ENCODE results near the gene FUOM. TPM values are rescaled to one million over a fixed set of nuclear protein-coding genes. Genes with fewer than 3 reads are reported as not detected.
A peak's percentile ranks its signal among the peaks of the same experiment; 100 is the strongest.

The FUOM gene
- polyA plus RNA-seq, 3 donors = 29.8 to 56.8 (median 39.0) TPM

DNA sequence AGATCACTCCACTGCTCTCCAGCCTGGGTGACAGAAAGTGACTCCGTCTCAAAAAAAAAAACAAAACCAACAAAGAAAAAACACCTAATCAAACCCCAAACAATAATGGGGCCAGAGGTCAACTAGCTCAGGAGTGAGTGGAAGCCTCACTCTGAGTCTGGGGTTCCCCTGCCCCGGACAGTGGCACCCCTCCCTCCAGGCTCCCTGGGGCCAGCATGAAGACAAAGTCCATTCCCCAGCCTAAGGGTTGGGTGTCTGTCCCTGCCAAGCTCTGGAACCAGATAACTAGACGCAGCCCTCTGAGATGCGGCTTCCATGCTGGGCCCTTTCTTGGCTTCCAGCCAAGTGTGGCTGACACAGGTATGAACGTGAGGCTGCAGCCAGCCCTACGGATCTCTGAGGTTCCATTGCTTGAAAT is 1.7 kb upstream of the FUOM start:
- DNase-seq = no peak
- Histone ChIP-seq H3K9me3 (replicated peaks in 1 of 2; ENCODE audit: control insufficient read depth in 1 of 2, insufficient read depth in 1 of 2, low read length in 2 of 2) (no peaks in the 10 kb centered on the region), H3K27ac (ENCODE audit: low read depth in 1 of 2, low read length in 2 of 2) (no peak overlapping the region), H3K4me2 (replicated peaks; ENCODE audit: extremely low read depth, low read length, poor library complexity, severe bottlenecking) (no peak overlapping the region), H3K9ac (ENCODE audit: insufficient read depth, low read length, poor library complexity, severe bottlenecking) (no peak overlapping the region), H3K27me3 (ENCODE audit: control insufficient read depth in 2 of 2, insufficient read depth in 2 of 2, low read length in 2 of 2) (no peaks in the 10 kb centered on the region), H2AFZ (ENCODE audit: insufficient read depth, low read depth, low read length, poor library complexity, severe bottlenecking) (no peak overlapping the region), H4K20me1 (ENCODE audit: insufficient read depth, low read length) (peaks cover 18% of the 10 kb centered on the region), H3K4me3 (replicated peaks in 1 of 3; ENCODE audit: low read depth in 2 of 3, low read length in 3 of 3) (no peak overlapping the region), H3K36me3 (replicated peaks in 1 of 2; ENCODE audit: control insufficient read depth in 1 of 2, insufficient read depth in 2 of 2, low read length in 2 of 2) (peaks cover 22 to 37% of the 10 kb centered on the region in 2 donors), H3K4me1 (ENCODE audit: control insufficient read depth in 1 of 2, insufficient read depth in 2 of 2, low read length in 2 of 2) (peaks cover 11 to 20% of the 10 kb centered on the region in 2 donors), H3K79me2 (ENCODE audit: insufficient read depth, low read length) (peaks cover 3% of the 10 kb centered on the region)
- Mint-ChIP-seq H3K4me3 (no peak overlapping the region), H3K27ac (peak overlapping the region in 1 of 7 donors; percentile 56), H3K4me1 (peaks cover 12% of the 10 kb centered on the region), H3K36me3 (peaks cover 25 to 33% of the 10 kb centered on the region in 2 donors), H3K27me3 (ENCODE audit: low read depth in 3 of 3) (peaks cover 0 to 6% (median 2%) of the 10 kb centered on the region in 3 donors), H3K9me3 (peaks cover 0 to 1% (median 0%) of the 10 kb centered on the region in 7 donors)
- WGBS (ENCODE audit: insufficient coverage) = 65% methylated on average over 6 of the region's 6 CpGs
- intact Hi-C loops (cut with micrococcal nuclease) = no loop called here
- TF ChIP-seq, protein P1, sequence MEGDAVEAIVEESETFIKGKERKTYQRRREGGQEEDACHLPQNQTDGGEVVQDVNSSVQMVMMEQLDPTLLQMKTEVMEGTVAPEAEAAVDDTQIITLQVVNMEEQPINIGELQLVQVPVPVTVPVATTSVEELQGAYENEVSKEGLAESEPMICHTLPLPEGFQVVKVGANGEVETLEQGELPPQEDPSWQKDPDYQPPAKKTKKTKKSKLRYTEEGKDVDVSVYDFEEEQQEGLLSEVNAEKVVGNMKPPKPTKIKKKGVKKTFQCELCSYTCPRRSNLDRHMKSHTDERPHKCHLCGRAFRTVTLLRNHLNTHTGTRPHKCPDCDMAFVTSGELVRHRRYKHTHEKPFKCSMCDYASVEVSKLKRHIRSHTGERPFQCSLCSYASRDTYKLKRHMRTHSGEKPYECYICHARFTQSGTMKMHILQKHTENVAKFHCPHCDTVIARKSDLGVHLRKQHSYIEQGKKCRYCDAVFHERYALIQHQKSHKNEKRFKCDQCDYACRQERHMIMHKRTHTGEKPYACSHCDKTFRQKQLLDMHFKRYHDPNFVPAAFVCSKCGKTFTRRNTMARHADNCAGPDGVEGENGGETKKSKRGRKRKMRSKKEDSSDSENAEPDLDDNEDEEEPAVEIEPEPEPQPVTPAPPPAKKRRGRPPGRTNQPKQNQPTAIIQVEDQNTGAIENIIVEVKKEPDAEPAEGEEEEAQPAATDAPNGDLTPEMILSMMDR (IDR thresholded peaks at IDR 0.05) = no peak

DNA sequence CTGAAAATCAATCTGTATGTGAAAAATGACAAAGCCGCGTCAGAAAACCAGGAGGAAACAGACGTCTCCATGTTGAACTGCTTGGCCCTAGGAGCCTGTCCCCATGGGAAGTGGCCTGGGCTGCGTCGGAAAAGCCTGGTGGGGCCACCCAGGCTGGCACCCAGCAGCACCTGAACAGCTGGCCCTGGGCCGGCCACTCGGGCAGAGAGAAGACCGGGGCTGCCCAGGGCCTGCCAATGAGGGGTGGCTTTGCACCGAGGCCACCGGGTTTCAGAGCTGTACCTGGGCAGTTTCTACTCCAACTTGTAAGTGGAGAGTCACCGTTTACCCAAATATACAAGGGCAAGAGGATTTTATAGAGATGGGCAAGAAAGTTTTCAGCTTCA is 1.1 kb upstream of the FUOM start:
- DNase-seq = no peak
- intact Hi-C loops (cut with micrococcal nuclease) = no loop called here

More for the DNA sequence above, 1.1 kb upstream of the FUOM start:
- H3K4me1 ChIP-seq (ENCODE audit: control insufficient read depth in 1 of 2, insufficient read depth in 2 of 2, low read length in 2 of 2) = peaks cover 11 to 20% of the 10 kb centered on the region in 2 donors
- Mint-ChIP-seq H3K36me3 (peaks cover 23 to 27% of the 10 kb centered on the region in 2 donors), H3K4me1 (peaks cover 12% of the 10 kb centered on the region), H3K9me3 (peaks cover 0 to 1% (median 0%) of the 10 kb centered on the region in 7 donors), H3K4me3 (no peak overlapping the region), H3K27ac (peak overlapping the region in 2 of 7 donors; percentile 57 to 89), H3K27me3 (ENCODE audit: low read depth in 3 of 3) (peaks cover 0 to 6% (median 2%) of the 10 kb centered on the region in 3 donors)
- no peaks in the 10 kb centered on the region for H3K9me3 ChIP-seq (replicated peaks in 1 of 2; ENCODE audit: control insufficient read depth in 1 of 2, insufficient read depth in 1 of 2, low read length in 2 of 2)
- TF ChIP-seq, protein P1 (IDR thresholded peaks at IDR 0.05) = no peak
- H3K27me3 ChIP-seq (ENCODE audit: control insufficient read depth in 2 of 2, insufficient read depth in 2 of 2, low read length in 2 of 2) = no peaks in the 10 kb centered on the region
- H3K27ac ChIP-seq (ENCODE audit: low read depth in 1 of 2, low read length in 2 of 2) = no peak overlapping the region
- peaks cover 24% of the 10 kb centered on the region for H4K20me1 ChIP-seq (ENCODE audit: insufficient read depth, low read length)
- peaks cover 3% of the 10 kb centered on the region for H3K79me2 ChIP-seq (ENCODE audit: insufficient read depth, low read length)
- H2AFZ ChIP-seq (ENCODE audit: insufficient read depth, low read depth, low read length, poor library complexity, severe bottlenecking) = no peak overlapping the region
- 90% methylated on average over 8 of the region's 11 CpGs for WGBS (ENCODE audit: insufficient coverage)
- H3K4me3 ChIP-seq (replicated peaks in 1 of 3; ENCODE audit: low read depth in 2 of 3, low read length in 3 of 3) = no peak overlapping the region
- H3K9ac ChIP-seq (ENCODE audit: insufficient read depth, low read length, poor library complexity, severe bottlenecking) = no peak overlapping the region
- no peak overlapping the region for H3K4me2 ChIP-seq (replicated peaks; ENCODE audit: extremely low read depth, low read length, poor library complexity, severe bottlenecking)
- peaks cover 16 to 30% of the 10 kb centered on the region in 2 donors for H3K36me3 ChIP-seq (replicated peaks in 1 of 2; ENCODE audit: control insufficient read depth in 1 of 2, insufficient read depth in 2 of 2, low read length in 2 of 2)
